OCI-LY7 (cell line): ENCODE results near the gene RNF144B.

ENCODE experiments used
- EZH2phosphoT487 ChIP-seq: fragments of 200-600 bp; sonication (generic); IDR thresholded peaks from 2 replicates; pipeline ENCODE4 v1.6.1; 2018; ENCODE audit warnings: low read depth, borderline replicate concordance, mild to moderate bottlenecking, mixed run types, antibody characterized with exemption, low read length, moderate library complexity, mixed read lengths
- TF ChIP-seq, protein P1 (sequence below): fragments of 200-600 bp; sonication (generic); conservative IDR thresholded peaks from 2 replicates; pipeline ENCODE4 v1.5.1; 2014; ENCODE audit warnings: mild to moderate bottlenecking, antibody characterized with exemption, low read length, moderate library complexity, mixed read lengths

- TF ChIP-seq, protein P1, sequence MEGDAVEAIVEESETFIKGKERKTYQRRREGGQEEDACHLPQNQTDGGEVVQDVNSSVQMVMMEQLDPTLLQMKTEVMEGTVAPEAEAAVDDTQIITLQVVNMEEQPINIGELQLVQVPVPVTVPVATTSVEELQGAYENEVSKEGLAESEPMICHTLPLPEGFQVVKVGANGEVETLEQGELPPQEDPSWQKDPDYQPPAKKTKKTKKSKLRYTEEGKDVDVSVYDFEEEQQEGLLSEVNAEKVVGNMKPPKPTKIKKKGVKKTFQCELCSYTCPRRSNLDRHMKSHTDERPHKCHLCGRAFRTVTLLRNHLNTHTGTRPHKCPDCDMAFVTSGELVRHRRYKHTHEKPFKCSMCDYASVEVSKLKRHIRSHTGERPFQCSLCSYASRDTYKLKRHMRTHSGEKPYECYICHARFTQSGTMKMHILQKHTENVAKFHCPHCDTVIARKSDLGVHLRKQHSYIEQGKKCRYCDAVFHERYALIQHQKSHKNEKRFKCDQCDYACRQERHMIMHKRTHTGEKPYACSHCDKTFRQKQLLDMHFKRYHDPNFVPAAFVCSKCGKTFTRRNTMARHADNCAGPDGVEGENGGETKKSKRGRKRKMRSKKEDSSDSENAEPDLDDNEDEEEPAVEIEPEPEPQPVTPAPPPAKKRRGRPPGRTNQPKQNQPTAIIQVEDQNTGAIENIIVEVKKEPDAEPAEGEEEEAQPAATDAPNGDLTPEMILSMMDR: no peak
- no peak for TF ChIP-seq EZH2phosphoT487
These were observed 24.9 kb downstream of the RNF144B start for GRCh38 chr6:18412068-18412467.
